HepG2 (cell line): Measurements from ENCODE around the gene NUP93. TPM values are rescaled to one million over a fixed set of nuclear protein-coding genes. Genes with fewer than 3 reads are reported as not detected.

Experiments used
- ATAC-seq: fragments of 200-7000 bp; cut with Tn5 transposase; 3 replicates; pipeline ENCODE4 v1.9.1; 2020; ENCODE audit warnings: mild to moderate bottlenecking, moderate library complexity
- BruUV-seq: library from RNA; stranded (reverse); fragments of 400-500 nt; replicated peaks from 2 replicates; lab custom pipeline; 2021; lab: Mats Ljungman, UMichigan
- CTCF ChIA-PET: fragments of 300-600 bp; formaldehyde crosslinking; extraction: SDS; loops from one replicate; lab custom pipeline; 2021; ENCODE audit warnings: low total read pairs, inconsistent platforms, low intra/inter-chr PET ratio; lab: Yijun Ruan, JAX
- POLR2A ChIA-PET: fragments of 350-600 bp; sonication (Branson Sonifier 250); formaldehyde crosslinking; loops from one replicate; lab custom pipeline; 2020; ENCODE audit warnings: antibody characterized with exemption, inconsistent platforms; lab: Yijun Ruan, JAX
- DNase-seq: peaks from one replicate; pipeline ENCODE4 v3.0.0-alpha.2; 2015; ENCODE audit warnings: low spot score
- FAIRE-seq: peaks from 3 replicates; lab custom pipeline; 2011; peaks lifted over from hg19 to GRCh38; lab: Jason Lieb, UNC
- H2AFZ ChIP-seq: one replicate; pipeline ENCODE4 v1.6.1; 2011; ENCODE audit warnings: low read length, inconsistent platforms
- H3K27ac ChIP-seq: fragments of 300-600 bp; 3 replicates; pipeline ENCODE4 v1.8.0; 2011; ENCODE audit warnings: mixed run types, mild to moderate bottlenecking, mixed read lengths, low read length, inconsistent platforms; ENCODE audit not compliant: insufficient read depth; ENCODE audit errors: extremely low read length
- H3K27me3 ChIP-seq, 2 experiments: fragments of 200-600 bp in 1 of 2; 2 replicates in 1 of 2; 3 replicates in 1 of 2; pipeline versions ENCODE4 v1.6.0 to v1.8.0; 2011; ENCODE audit warnings: low read length in 2 of 2, mild to moderate bottlenecking in 2 of 2, moderate library complexity in 2 of 2, inconsistent platforms in 1 of 2; ENCODE audit not compliant: insufficient read depth in 2 of 2, control insufficient read depth in 1 of 2
- H3K36me3 ChIP-seq, 2 experiments: fragments of 200-600 bp in 1 of 2; replicated peaks in 1 of 2; 2 replicates in 1 of 2; 3 replicates in 1 of 2; pipeline versions ENCODE4 v1.5.1 to v1.8.0; 2011; ENCODE audit warnings: low read length in 2 of 2, inconsistent platforms in 1 of 2; ENCODE audit not compliant: insufficient read depth in 2 of 2, control insufficient read depth in 1 of 2
- H3K4me1 ChIP-seq: 2 replicates; pipeline ENCODE4 v1.5.1; 2012; ENCODE audit warnings: low read length, inconsistent platforms; ENCODE audit not compliant: insufficient read depth
- H3K4me2 ChIP-seq: 2 replicates; pipeline ENCODE4 v1.6.0; 2011; ENCODE audit warnings: low read depth, low read length, inconsistent platforms
- H3K4me3 ChIP-seq, 3 experiments: fragments of 200-600 bp in 1 of 3; sonication (generic), shearing (Covaris generic) in 1 of 3; replicated peaks in 1 of 3; 2 replicates each; pipeline ENCODE4 v1.5.1; 2011 to 2016; ENCODE audit warnings: low read length in 3 of 3, inconsistent platforms in 2 of 3, low read depth in 2 of 3, mild to moderate bottlenecking in 2 of 3, control low read depth in 1 of 3, mixed read lengths in 1 of 3; ENCODE audit not compliant: insufficient read depth in 1 of 3
- H3K79me2 ChIP-seq: one replicate; pipeline ENCODE4 v1.6.1; 2011; ENCODE audit warnings: low read length, inconsistent platforms; ENCODE audit not compliant: insufficient read depth
- H3K9ac ChIP-seq: 2 replicates; pipeline ENCODE4 v1.6.0; 2011; ENCODE audit warnings: mild to moderate bottlenecking, low read depth, low read length, inconsistent platforms; ENCODE audit not compliant: insufficient read depth
- H3K9me3 ChIP-seq: 2 replicates; pipeline ENCODE4 v1.5.1; 2012; ENCODE audit warnings: mild to moderate bottlenecking, low read length
- H4K20me1 ChIP-seq: 2 replicates; pipeline ENCODE4 v1.6.0; 2011; ENCODE audit warnings: inconsistent platforms, mild to moderate bottlenecking, low read length, moderate library complexity; ENCODE audit not compliant: insufficient read depth
- FOXA1 ChIP-seq, 2 experiments: fragments of 450-650 bp in 1 of 2; sonication (generic) in 1 of 2; formaldehyde crosslinking in 1 of 2; IDR thresholded peaks; 2 replicates each; pipeline versions ENCODE4 v1.4.0 to v1.6.1; 2016 to 2020; ENCODE audit warnings: missing genetic modification reagents in 1 of 2
- FOXO1 ChIP-seq: sonication (generic); formaldehyde crosslinking; IDR thresholded peaks from 2 replicates; pipeline ENCODE4 v1.4.0; 2020; ENCODE audit warnings: missing genetic modification reagents
- HOXA9 ChIP-seq: sonication (generic); formaldehyde crosslinking; IDR thresholded peaks from 2 replicates; pipeline ENCODE4 v1.8.1; 2022; ENCODE audit warnings: missing genetic modification reagents, mild to moderate bottlenecking, moderate library complexity, borderline replicate concordance
- RBM22 ChIP-seq: fragments of 200-400 bp; formaldehyde crosslinking; optimal IDR thresholded peaks from 2 replicates; pipeline ENCODE3; 2017; ENCODE audit warnings: mild to moderate bottlenecking, low read length, moderate library complexity
- SOX13 ChIP-seq, 3 experiments: fragments of 450-650 bp in 1 of 3; sonication (generic) in 1 of 3; formaldehyde crosslinking in 1 of 3; IDR thresholded peaks in 2 of 3; conservative IDR thresholded peaks in 1 of 3; 2 replicates each; pipeline versions ENCODE4 v1.5.0 to v1.6.1; 2016 to 2020; ENCODE audit warnings: antibody characterized with exemption in 1 of 3, mild to moderate bottlenecking in 1 of 3, missing compliant biosample characterization in 1 of 3, missing genetic modification reagents in 1 of 3, moderate library complexity in 1 of 3
- TCF12 ChIP-seq, 2 experiments: fragments of 450-650 bp in 1 of 2; sonication (generic) in 1 of 2; formaldehyde crosslinking in 1 of 2; IDR thresholded peaks; 2 replicates each; pipeline versions ENCODE4 v1.6.1 to v1.8.0; 2017 to 2022; ENCODE audit warnings: antibody characterized with exemption in 1 of 2, mild to moderate bottlenecking in 1 of 2, missing genetic modification reagents in 1 of 2, moderate library complexity in 1 of 2
- ZC3H13 ChIP-seq: sonication (generic); formaldehyde crosslinking; IDR thresholded peaks from 2 replicates; pipeline ENCODE4 v1.8.1; 2023; ENCODE audit warnings: mild to moderate bottlenecking, missing genetic modification reagents, moderate library complexity
- ZFP90 ChIP-seq: sonication (generic); formaldehyde crosslinking; IDR thresholded peaks from 2 replicates; pipeline ENCODE4 v1.8.0; 2022; ENCODE audit warnings: missing genetic modification reagents, mild to moderate bottlenecking, inconsistent platforms, borderline replicate concordance
- ZNF160 ChIP-seq: sonication (generic); formaldehyde crosslinking; IDR thresholded peaks from 2 replicates; pipeline ENCODE4 v1.8.0; 2022; ENCODE audit warnings: mild to moderate bottlenecking, inconsistent platforms, missing genetic modification reagents
- ZNF235 ChIP-seq: sonication (generic); formaldehyde crosslinking; IDR thresholded peaks from 2 replicates; pipeline ENCODE4 v1.8.1; 2023; ENCODE audit warnings: mild to moderate bottlenecking, missing genetic modification reagents, borderline replicate concordance
- ZNF253 ChIP-seq: sonication (generic); formaldehyde crosslinking; IDR thresholded peaks from 2 replicates; pipeline ENCODE4 v1.8.0; 2022; ENCODE audit warnings: mild to moderate bottlenecking, missing genetic modification reagents, borderline replicate concordance
- ZNF567 ChIP-seq: sonication (generic); formaldehyde crosslinking; IDR thresholded peaks from 2 replicates; pipeline ENCODE4 v1.8.1; 2023; ENCODE audit warnings: mild to moderate bottlenecking, missing genetic modification reagents, borderline replicate concordance
- ZNF7 ChIP-seq: IDR thresholded peaks from 2 replicates; pipeline ENCODE4 v1.6.1; 2016; ENCODE audit warnings: missing biosample characterization, missing genetic modification reagents
- ZNF768 ChIP-seq: sonication (generic); formaldehyde crosslinking; IDR thresholded peaks from 2 replicates; pipeline ENCODE4 v1.4.0; 2020; ENCODE audit warnings: missing genetic modification reagents
- ZNF780A ChIP-seq: sonication (generic); formaldehyde crosslinking; IDR thresholded peaks from 2 replicates; pipeline ENCODE4 v1.8.0; 2022; ENCODE audit warnings: mild to moderate bottlenecking, missing genetic modification reagents, moderate library complexity
- ZNF781 ChIP-seq: sonication (generic); formaldehyde crosslinking; IDR thresholded peaks from 2 replicates; pipeline ENCODE4 v1.5.1; 2020; ENCODE audit warnings: borderline replicate concordance, mild to moderate bottlenecking, missing genetic modification reagents; ENCODE audit errors: not compliant biosample characterization
- ZNF878 ChIP-seq: sonication (generic); formaldehyde crosslinking; IDR thresholded peaks from 2 replicates; pipeline ENCODE4 v1.8.1; 2023; ENCODE audit warnings: mild to moderate bottlenecking, missing genetic modification reagents, moderate library complexity
- ZNF879 ChIP-seq: sonication (generic); formaldehyde crosslinking; IDR thresholded peaks from 2 replicates; pipeline ENCODE4 v1.8.1; 2023; ENCODE audit warnings: missing genetic modification reagents
- WGBS: methylation state at CpG from one replicate; pipeline ENCODE4 v1.1.6; 2017; ENCODE audit warnings: low lambda C conversion rate; 5-methylcytosine and 5-hydroxymethylcytosine counted together
- in situ Hi-C: cut with HindIII; loops from 2 replicates; pipeline ENCODE4 v1.10.0; 2017; ENCODE audit warnings: low pct_unique_long_range_greater_than_20kb; ENCODE audit not compliant: extremely low pct_ligation_motif_present
- intact Hi-C: fragments of 100-400 bp; cut with micrococcal nuclease; formaldehyde crosslinking; loops from one replicate; pipeline ENCODE4 v1.10.0; 2022; ENCODE audit not compliant: unreplicated experiment
- polyA plus RNA-seq, 8 experiments: library from polyadenylated mRNA; depleted of rRNA in 3 of 8; stranded (reverse) in 7 of 8; unstranded in 1 of 8; fragments of >200 nt; fragmentation: Illumina TruSeq in 4 of 8; extraction: Trizol in 4 of 8; gene quantifications; 2 replicates each; pipeline versions ENCODE4 v1.2.1 to v1.2.3, GENCODE V29; 2011 to 2016; ENCODE audit warnings: low read depth in 4 of 8, missing spikeins in 1 of 8, mixed read lengths in 1 of 8; ENCODE audit not compliant: insufficient read depth in 1 of 8
- total RNA-seq, 5 experiments: library from RNA; depleted of rRNA; stranded (reverse); fragments of >200 nt; fragmentation: Illumina TruSeq; extraction: Trizol; gene quantifications; 2 replicates each; pipeline ENCODE4 v1.2.3, GENCODE V29; 2016; ENCODE audit warnings: low read depth in 1 of 5
- TF ChIP-seq, protein P1 (sequence below): sonication (generic); formaldehyde crosslinking; conservative IDR thresholded peaks from 2 replicates; pipeline ENCODE4 v1.4.0; 2020; ENCODE audit warnings: missing genetic modification reagents

Gene NUP93
- total and polyA plus RNA-seq, 2 of the 13 experiments (the other 11 are each of a cell fraction or from before 2014, with no cell fraction given): 58.5 to 140 TPM

DNA sequence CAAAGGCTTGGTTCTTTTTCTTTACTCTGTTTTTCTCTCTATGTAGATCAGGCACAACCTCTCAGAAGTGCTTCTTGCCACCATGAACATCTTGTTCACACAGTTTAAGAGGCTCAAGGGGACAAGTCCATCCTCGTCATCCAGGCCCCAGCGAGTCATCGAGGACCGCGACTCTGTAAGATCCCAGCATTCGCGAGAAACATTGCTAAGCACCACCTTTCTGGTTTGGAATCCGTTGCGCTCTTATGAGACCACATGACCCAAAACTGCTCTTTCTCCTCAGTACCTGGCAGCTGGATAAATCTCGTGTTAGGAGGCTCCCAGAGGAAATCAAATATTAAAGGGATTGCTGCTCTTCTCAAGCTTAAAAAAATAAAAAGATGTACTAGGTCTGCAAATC is 111.7 kb downstream of the NUP93 start:
- no peaks in the 10 kb centered on the region for H3K9me3 ChIP-seq
- FAIRE-seq: no peak
- peaks cover 10 to 47% of the 10 kb centered on the region in 2 experiments for H3K36me3 ChIP-seq
- no TSS peak for BruUV-seq
- no peaks in the 10 kb centered on the region for H4K20me1 ChIP-seq
- no peak overlapping the region for H3K4me2 ChIP-seq
- no peaks in the 10 kb centered on the region for H3K79me2 ChIP-seq
- no peak for DNase-seq
- ChIA-PET POLR2A (interaction anchor here (1.2 kb wide), 1 partner anchor 27 kb away, joined by 5 read pairs; no protein-coding TSS in a partner anchor), CTCF (no interaction called here)
- H3K4me3 ChIP-seq: no peak overlapping the region
- H3K27ac ChIP-seq: no peak overlapping the region
- WGBS: 96% methylated on average over 10 of the region's 10 CpGs
- intact Hi-C loops: no loop called here
- ATAC-seq: no peak
- H3K27me3 ChIP-seq: no peaks in the 10 kb centered on the region
- in situ Hi-C loops: no loop called here
- TF ChIP-seq, protein P1, sequence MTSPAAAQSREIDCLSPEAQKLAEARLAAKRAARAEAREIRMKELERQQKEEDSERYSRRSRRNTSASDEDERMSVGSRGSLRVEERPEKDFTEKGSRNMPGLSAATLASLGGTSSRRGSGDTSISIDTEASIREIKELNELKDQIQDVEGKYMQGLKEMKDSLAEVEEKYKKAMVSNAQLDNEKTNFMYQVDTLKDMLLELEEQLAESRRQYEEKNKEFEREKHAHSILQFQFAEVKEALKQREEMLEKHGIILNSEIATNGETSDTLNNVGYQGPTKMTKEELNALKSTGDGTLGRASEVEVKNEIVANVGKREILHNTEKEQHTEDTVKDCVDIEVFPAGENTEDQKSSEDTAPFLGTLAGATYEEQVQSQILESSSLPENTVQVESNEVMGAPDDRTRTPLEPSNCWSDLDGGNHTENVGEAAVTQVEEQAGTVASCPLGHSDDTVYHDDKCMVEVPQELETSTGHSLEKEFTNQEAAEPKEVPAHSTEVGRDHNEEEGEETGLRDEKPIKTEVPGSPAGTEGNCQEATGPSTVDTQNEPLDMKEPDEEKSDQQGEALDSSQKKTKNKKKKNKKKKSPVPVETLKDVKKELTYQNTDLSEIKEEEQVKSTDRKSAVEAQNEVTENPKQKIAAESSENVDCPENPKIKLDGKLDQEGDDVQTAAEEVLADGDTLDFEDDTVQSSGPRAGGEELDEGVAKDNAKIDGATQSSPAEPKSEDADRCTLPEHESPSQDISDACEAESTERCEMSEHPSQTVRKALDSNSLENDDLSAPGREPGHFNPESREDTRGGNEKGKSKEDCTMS (CRISPR knock-in tag): no peak
- no peak for TF ChIP-seq ZC3H13 (CRISPR knock-in tag)
- TF ChIP-seq ZNF7 (CRISPR knock-in tag): no peak
- no peak for TF ChIP-seq ZNF879 (CRISPR knock-in tag)
- TF ChIP-seq HOXA9 (CRISPR knock-in tag): no peak
- no peak for TF ChIP-seq FOXA1 (IDR thresholded peaks at IDR 0.05)
- no peak for TF ChIP-seq FOXA1 (CRISPR knock-in tag; IDR thresholded peaks at IDR 0.05)
- TF ChIP-seq ZNF878 (CRISPR knock-in tag): no peak
- TF ChIP-seq ZNF235 (CRISPR knock-in tag): no peak
- no peak for TF ChIP-seq FOXO1
- TF ChIP-seq RBM22: no peak
- no peak for TF ChIP-seq ZNF567 (CRISPR knock-in tag)
- TF ChIP-seq ZNF768 (CRISPR knock-in tag): no peak
- no peak for TF ChIP-seq ZNF781 (CRISPR knock-in tag)
- TF ChIP-seq ZFP90 (CRISPR knock-in tag): no peak
- TF ChIP-seq ZNF253: no peak
- TF ChIP-seq ZNF160 (CRISPR knock-in tag): no peak
- TF ChIP-seq SOX13 (IDR thresholded peaks at IDR 0.05): no peak
- no peak for TF ChIP-seq SOX13 (CRISPR knock-in tag; conservative IDR thresholded peaks at IDR 0.05 in 1 of 2, IDR thresholded peaks at IDR 0.05 in 1 of 2)
- no peak for TF ChIP-seq ZNF780A
- TF ChIP-seq TCF12 (IDR thresholded peaks at IDR 0.05): no peak
- no peak for TF ChIP-seq TCF12 (CRISPR knock-in tag; IDR thresholded peaks at IDR 0.05)
- no peak overlapping the region for H2AFZ ChIP-seq
- H3K9ac ChIP-seq: no peak overlapping the region
- H3K4me1 ChIP-seq: peaks cover 57% of the 10 kb centered on the region
